Fibroblast of lung (primary cell): Measurements from ENCODE around the gene WDR5B. TPM values are rescaled to one million over a fixed set of nuclear protein-coding genes. Genes with fewer than 3 reads are reported as not detected.

Source experiments
- DNase-seq, 2 donors: peaks; one replicate each; pipeline versions ENCODE4 v3.0.0 to v3.0.0-alpha.2; 2010; ENCODE audit warnings: low read depth in 2 of 2
- H2AFZ ChIP-seq: 2 replicates; pipeline ENCODE4 v1.5.1; 2012; ENCODE audit warnings: low read length, control low read depth, inconsistent platforms
- H3K27ac ChIP-seq: 2 replicates; pipeline ENCODE4 v1.5.1; 2011; ENCODE audit warnings: low read length, control low read depth; ENCODE audit not compliant: insufficient read depth
- H3K27me3 ChIP-seq: 2 replicates; pipeline ENCODE4 v1.5.1; 2011; ENCODE audit warnings: mild to moderate bottlenecking, low read length; ENCODE audit not compliant: control insufficient read depth, insufficient read depth
- H3K36me3 ChIP-seq: 2 replicates; pipeline ENCODE4 v1.5.1; 2011; ENCODE audit warnings: low read length; ENCODE audit not compliant: control insufficient read depth, insufficient read depth
- H3K4me1 ChIP-seq: 2 replicates; pipeline ENCODE4 v1.5.1; 2011; ENCODE audit warnings: low read length; ENCODE audit not compliant: control insufficient read depth, insufficient read depth; ENCODE audit errors: extremely low read depth
- H3K4me2 ChIP-seq: 2 replicates; pipeline ENCODE4 v1.5.1; 2011; ENCODE audit warnings: low read length, control low read depth; ENCODE audit not compliant: insufficient read depth; ENCODE audit errors: extremely low read depth
- H3K4me3 ChIP-seq, 4 experiments: fragments of 200-600 bp in 1 of 4; sonication (generic) in 1 of 4; replicated peaks in 1 of 4; 2 replicates each; pipeline ENCODE4 v1.5.1; 2011 to 2016; ENCODE audit warnings: low read length in 4 of 4, low read depth in 3 of 4, mild to moderate bottlenecking in 3 of 4, control low read depth in 2 of 4, inconsistent platforms in 1 of 4, mixed read lengths in 1 of 4; ENCODE audit not compliant: insufficient read depth in 1 of 4; ENCODE audit errors: control extremely low read depth in 1 of 4
- H3K79me2 ChIP-seq: 2 replicates; pipeline ENCODE4 v1.5.1; 2012; ENCODE audit warnings: mild to moderate bottlenecking, low read length, inconsistent platforms; ENCODE audit not compliant: control insufficient read depth, insufficient read depth
- H3K9ac ChIP-seq: 2 replicates; pipeline ENCODE4 v1.5.1; 2011; ENCODE audit warnings: mild to moderate bottlenecking, low read length, control low read depth; ENCODE audit not compliant: insufficient read depth
- H3K9me3 ChIP-seq: 2 replicates; pipeline ENCODE4 v1.5.1; 2012; ENCODE audit warnings: low read depth, low read length; ENCODE audit not compliant: control insufficient read depth, insufficient read depth
- H4K20me1 ChIP-seq: 2 replicates; pipeline ENCODE4 v1.5.1; 2011; ENCODE audit warnings: low read length; ENCODE audit not compliant: control insufficient read depth, insufficient read depth; ENCODE audit errors: extremely low read depth
- CTCF ChIP-seq, 2 donors: IDR thresholded peaks in 1 of 2; conservative IDR thresholded peaks in 1 of 2; 1 replicate in 1 of 2; 2 replicates in 1 of 2; pipeline ENCODE4 v1.5.1; 2011 to 2012; ENCODE audit warnings: low read length in 2 of 2, control low read depth in 1 of 2, inconsistent platforms in 1 of 2, low read depth in 1 of 2, mild to moderate bottlenecking in 1 of 2
- EZH2 ChIP-seq: IDR thresholded peaks from 2 replicates; pipeline ENCODE4 v1.5.1; 2012; ENCODE audit warnings: low read length, control low read depth, mild to moderate bottlenecking; ENCODE audit errors: missing control alignments
- polyA plus RNA-seq, 2 donors: library from polyadenylated mRNA; depleted of rRNA in 1 of 2; stranded (reverse) in 1 of 2; unstranded in 1 of 2; fragments of >200 nt; gene quantifications; 2 replicates each; pipeline ENCODE4 v1.2.1, GENCODE V29; 2011 to 2012; ENCODE audit warnings: missing spikeins in 1 of 2
- total RNA-seq: library from RNA; depleted of rRNA; stranded (reverse); fragments of >200 nt; gene quantifications from 2 replicates; pipeline ENCODE4 v1.2.1, GENCODE V29; 2014

WDR5B gene
- total and polyA plus RNA-seq, 2 donors (not counting 1 experiment from before 2014, with no cell fraction given), result 6.6 to 7.2 TPM

GRCh38 chr3:122383771-122384697 is 31.8 kb downstream of the WDR5B start, which contains the start of gene FAM162A:
TSS of gene FAM162A (plus strand) at chr3:122384182. CDS start at chr3:122384266, 84 bp downstream.
- peaks cover 14% of the 10 kb centered on the region for H3K79me2 ChIP-seq
- TF ChIP-seq EZH2 (no peak), CTCF (conservative IDR thresholded peaks at IDR 0.05 in 1 of 2, IDR thresholded peaks at IDR 0.05 in 1 of 2; ENCODE audit: low read depth in 1 of 2, low read length in 2 of 2) (peak; percentile 24 to 35)

GRCh38 chr3:122382888-122383666 is 32.8 kb downstream of the WDR5B start, which contains the start of gene MIX23:
TSS of gene MIX23 (minus strand) at chr3:122383231. CDS start at chr3:122383224, 7 bp downstream.
- Histone ChIP-seq H3K4me1 (peaks cover 4% of the 10 kb centered on the region), H3K36me3 (no peaks in the 10 kb centered on the region), H3K4me3 (peak within 1 kb of the TSS; percentile 83 to 91 (median 84)), H4K20me1 (no peaks in the 10 kb centered on the region), H3K79me2 (peaks cover 14% of the 10 kb centered on the region), H3K27ac (peak within 1 kb of the TSS; percentile 70), H3K4me2 (peak within 1 kb of the TSS; percentile 99), H3K9me3 (no peaks in the 10 kb centered on the region), H3K9ac (peak within 1 kb of the TSS; percentile 72), H2AFZ (peak within 1 kb of the TSS; percentile 99), H3K27me3 (no peaks in the 10 kb centered on the region)
- no peak for TF ChIP-seq EZH2
- no peak for TF ChIP-seq CTCF (conservative IDR thresholded peaks at IDR 0.05 in 1 of 2, IDR thresholded peaks at IDR 0.05 in 1 of 2; ENCODE audit: low read depth in 1 of 2, low read length in 2 of 2)
- DNase-seq, result peak; percentile 73 to 81

More at GRCh38 chr3:122383771-122384697, 31.8 kb downstream of the WDR5B start, which contains the start of gene FAM162A:
- Histone ChIP-seq H3K27ac (peak within 1 kb of the TSS; percentile 70), H3K4me2 (peak within 1 kb of the TSS; percentile 99), H2AFZ (peak within 1 kb of the TSS; percentile 99), H3K27me3 (no peaks in the 10 kb centered on the region), H3K9ac (peak within 1 kb of the TSS; percentile 72), H3K9me3 (no peaks in the 10 kb centered on the region), H3K36me3 (no peaks in the 10 kb centered on the region), H3K4me1 (peaks cover 4% of the 10 kb centered on the region), H4K20me1 (no peaks in the 10 kb centered on the region), H3K4me3 (peak within 1 kb of the TSS; percentile 83 to 91 (median 84))
- DNase-seq, result peak; percentile 82 to 83

GRCh38 chr3:122377975-122378374 is 37.9 kb downstream of the WDR5B start:
- no peaks in the 10 kb centered on the region for H3K4me1 ChIP-seq
- no peak overlapping the region for H3K4me3 ChIP-seq
- no peak overlapping the region for H3K27ac ChIP-seq
- no peaks in the 10 kb centered on the region for H3K9me3 ChIP-seq
- H3K27me3 ChIP-seq, result no peaks in the 10 kb centered on the region
- no peaks in the 10 kb centered on the region for H3K36me3 ChIP-seq
- no peak overlapping the region for H3K9ac ChIP-seq
- no peak for DNase-seq
- no peak for TF ChIP-seq CTCF (conservative IDR thresholded peaks at IDR 0.05 in 1 of 2, IDR thresholded peaks at IDR 0.05 in 1 of 2; ENCODE audit: low read depth in 1 of 2, low read length in 2 of 2)
- no peak for TF ChIP-seq EZH2
- H3K79me2 ChIP-seq, result peaks cover 14% of the 10 kb centered on the region
- H2AFZ ChIP-seq, result no peak overlapping the region
- H4K20me1 ChIP-seq, result no peaks in the 10 kb centered on the region
- no peak overlapping the region for H3K4me2 ChIP-seq
